Fibroblast of lung (primary cell): Measurements from ENCODE around the gene ZNF584.

Source experiments
- CTCF ChIP-seq, 2 donors: IDR thresholded peaks in 1 of 2; conservative IDR thresholded peaks in 1 of 2; 1 replicate in 1 of 2; 2 replicates in 1 of 2; pipeline ENCODE4 v1.5.1; 2011 to 2012; ENCODE audit warnings: low read length in 2 of 2, control low read depth in 1 of 2, inconsistent platforms in 1 of 2, low read depth in 1 of 2, mild to moderate bottlenecking in 1 of 2
- EZH2 ChIP-seq: IDR thresholded peaks from 2 replicates; pipeline ENCODE4 v1.5.1; 2012; ENCODE audit warnings: low read length, control low read depth, mild to moderate bottlenecking; ENCODE audit errors: missing control alignments

- TF ChIP-seq EZH2: no peak
- no peak for TF ChIP-seq CTCF (conservative IDR thresholded peaks at IDR 0.05 in 1 of 2, IDR thresholded peaks at IDR 0.05 in 1 of 2; ENCODE audit: low read depth in 1 of 2, low read length in 2 of 2)
Observed at GRCh38 chr19:58399903-58400302, 8.5 kb upstream of the ZNF584 start.
